ENCODE data around the gene CBFA2T3. TPM values are rescaled to one million over a fixed set of nuclear protein-coding genes. Genes with fewer than 3 reads are reported as not detected.

CBFA2T3 gene
- total and polyA plus RNA-seq, 4 donors, result 4.7 to 11.8 (median 6.6) TPM

DNA sequence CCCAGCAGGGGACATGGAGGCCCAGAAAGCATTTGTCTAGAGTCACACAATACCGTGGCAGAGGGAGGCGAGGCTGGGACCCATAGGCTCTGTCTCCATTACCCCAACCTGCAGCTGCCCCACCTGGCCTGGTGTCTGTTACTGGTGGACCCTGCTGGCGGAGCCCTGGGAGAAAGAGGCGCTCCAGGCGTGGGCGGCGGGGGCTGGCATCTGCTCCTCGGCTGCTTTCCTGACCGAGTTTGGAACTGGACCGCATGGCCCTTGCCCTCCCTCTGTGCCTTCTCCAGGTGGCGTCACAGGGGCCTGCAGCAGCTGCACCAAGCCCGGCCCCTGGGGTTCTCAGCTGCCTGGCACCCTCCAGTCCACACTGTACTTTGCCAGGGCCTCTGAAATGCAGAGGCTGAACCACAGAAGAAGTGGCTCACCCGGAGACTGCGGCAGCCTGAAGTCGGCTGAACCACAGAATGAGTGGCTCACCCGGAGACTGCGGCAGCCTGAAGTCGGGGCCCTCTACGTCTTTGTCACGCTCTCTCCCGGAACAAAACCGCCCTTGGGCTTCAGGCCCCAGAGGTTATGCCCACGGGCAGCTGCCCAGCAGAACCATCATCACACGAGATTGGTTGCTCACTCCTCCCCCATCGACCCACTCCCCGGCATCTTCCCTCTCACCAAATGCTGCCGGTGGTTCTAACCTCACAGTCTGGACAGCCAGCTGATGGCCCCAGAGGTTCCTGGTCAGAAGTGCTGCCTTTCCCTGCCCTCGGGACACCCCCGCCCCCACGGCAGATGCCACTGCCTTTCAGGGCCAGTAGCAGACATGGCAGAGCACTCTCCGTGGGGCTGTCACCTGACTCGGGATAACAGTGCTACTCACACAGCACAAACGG is 20.2 kb downstream of the CBFA2T3 start:
- DNase-seq, result no peak
- Histone ChIP-seq H3K36me3 (ENCODE audit: control insufficient read depth in 4 of 4, insufficient read depth in 4 of 4, low read length in 4 of 4) (no peaks in the 10 kb centered on the region), H3K4me3 (no peak overlapping the region), H3K27ac (ENCODE audit: low read depth in 1 of 2, low read length in 1 of 2) (no peak overlapping the region), H3K27me3 (ENCODE audit: control insufficient read depth in 3 of 3, insufficient read depth in 3 of 3, low read length in 2 of 3) (no peaks in the 10 kb centered on the region), H3K9me3 (ENCODE audit: control insufficient read depth in 4 of 4, insufficient read depth in 3 of 4, low read length in 3 of 4) (peaks cover 0 to 2% (median 0%) of the 10 kb centered on the region in 4 donors), H3K9ac (ENCODE audit: insufficient read depth in 1 of 2, low read length in 2 of 2) (no peak overlapping the region), H3K4me1 (ENCODE audit: control insufficient read depth in 5 of 5, insufficient read depth in 5 of 5, low read length in 5 of 5) (peaks cover 0 to 5% (median 0%) of the 10 kb centered on the region in 5 donors)
- WGBS, 2 donors, result 73 to 86% methylated on average over 30 to 33 of the region's 33 CpGs
- TF ChIP-seq, protein P1, sequence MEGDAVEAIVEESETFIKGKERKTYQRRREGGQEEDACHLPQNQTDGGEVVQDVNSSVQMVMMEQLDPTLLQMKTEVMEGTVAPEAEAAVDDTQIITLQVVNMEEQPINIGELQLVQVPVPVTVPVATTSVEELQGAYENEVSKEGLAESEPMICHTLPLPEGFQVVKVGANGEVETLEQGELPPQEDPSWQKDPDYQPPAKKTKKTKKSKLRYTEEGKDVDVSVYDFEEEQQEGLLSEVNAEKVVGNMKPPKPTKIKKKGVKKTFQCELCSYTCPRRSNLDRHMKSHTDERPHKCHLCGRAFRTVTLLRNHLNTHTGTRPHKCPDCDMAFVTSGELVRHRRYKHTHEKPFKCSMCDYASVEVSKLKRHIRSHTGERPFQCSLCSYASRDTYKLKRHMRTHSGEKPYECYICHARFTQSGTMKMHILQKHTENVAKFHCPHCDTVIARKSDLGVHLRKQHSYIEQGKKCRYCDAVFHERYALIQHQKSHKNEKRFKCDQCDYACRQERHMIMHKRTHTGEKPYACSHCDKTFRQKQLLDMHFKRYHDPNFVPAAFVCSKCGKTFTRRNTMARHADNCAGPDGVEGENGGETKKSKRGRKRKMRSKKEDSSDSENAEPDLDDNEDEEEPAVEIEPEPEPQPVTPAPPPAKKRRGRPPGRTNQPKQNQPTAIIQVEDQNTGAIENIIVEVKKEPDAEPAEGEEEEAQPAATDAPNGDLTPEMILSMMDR (IDR thresholded peaks at IDR 0.05; ENCODE audit: control extremely low read depth, extremely low read depth), result no peak
- ATAC-seq (ENCODE audit: insufficient read depth, low FRiP score), result no peak

DNA sequence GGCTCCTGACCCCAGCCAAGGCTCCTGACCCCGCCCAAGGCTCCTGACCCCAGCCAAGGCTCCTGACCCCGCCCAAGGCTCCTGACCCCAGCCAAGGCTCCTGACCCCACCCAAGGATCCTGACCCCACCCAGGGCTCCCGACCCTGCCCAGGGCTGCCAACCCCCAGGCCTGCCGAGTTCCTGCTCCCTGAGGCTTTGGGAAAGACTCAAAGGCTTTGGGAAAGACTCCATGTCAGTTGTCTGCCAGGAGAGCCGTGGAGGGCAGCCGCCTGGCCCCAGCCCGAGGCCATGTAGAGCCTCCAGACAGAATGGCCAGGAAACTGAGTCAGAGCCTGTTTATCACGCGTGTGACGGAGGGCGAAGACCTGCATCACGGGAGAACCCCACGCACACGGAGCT is 21.1 kb downstream of the CBFA2T3 start:
- Histone ChIP-seq H3K9ac (ENCODE audit: insufficient read depth in 1 of 2, low read length in 2 of 2) (no peak overlapping the region), H3K27me3 (ENCODE audit: control insufficient read depth in 3 of 3, insufficient read depth in 3 of 3, low read length in 2 of 3) (no peaks in the 10 kb centered on the region), H3K4me1 (ENCODE audit: control insufficient read depth in 5 of 5, insufficient read depth in 5 of 5, low read length in 5 of 5) (peaks cover 0 to 5% (median 0%) of the 10 kb centered on the region in 5 donors), H3K9me3 (ENCODE audit: control insufficient read depth in 4 of 4, insufficient read depth in 3 of 4, low read length in 3 of 4) (peaks cover 0 to 2% (median 0%) of the 10 kb centered on the region in 4 donors), H3K4me3 (no peak overlapping the region), H3K36me3 (ENCODE audit: control insufficient read depth in 4 of 4, insufficient read depth in 4 of 4, low read length in 4 of 4) (no peaks in the 10 kb centered on the region), H3K27ac (ENCODE audit: low read depth in 1 of 2, low read length in 1 of 2) (no peak overlapping the region)
- no peak for DNase-seq
- ATAC-seq (ENCODE audit: insufficient read depth, low FRiP score), result no peak
- TF ChIP-seq, protein P1 (IDR thresholded peaks at IDR 0.05; ENCODE audit: control extremely low read depth, extremely low read depth), result no peak
- 93 to 97% methylated on average over 14 of the region's 14 CpGs for WGBS, 2 donors

DNA sequence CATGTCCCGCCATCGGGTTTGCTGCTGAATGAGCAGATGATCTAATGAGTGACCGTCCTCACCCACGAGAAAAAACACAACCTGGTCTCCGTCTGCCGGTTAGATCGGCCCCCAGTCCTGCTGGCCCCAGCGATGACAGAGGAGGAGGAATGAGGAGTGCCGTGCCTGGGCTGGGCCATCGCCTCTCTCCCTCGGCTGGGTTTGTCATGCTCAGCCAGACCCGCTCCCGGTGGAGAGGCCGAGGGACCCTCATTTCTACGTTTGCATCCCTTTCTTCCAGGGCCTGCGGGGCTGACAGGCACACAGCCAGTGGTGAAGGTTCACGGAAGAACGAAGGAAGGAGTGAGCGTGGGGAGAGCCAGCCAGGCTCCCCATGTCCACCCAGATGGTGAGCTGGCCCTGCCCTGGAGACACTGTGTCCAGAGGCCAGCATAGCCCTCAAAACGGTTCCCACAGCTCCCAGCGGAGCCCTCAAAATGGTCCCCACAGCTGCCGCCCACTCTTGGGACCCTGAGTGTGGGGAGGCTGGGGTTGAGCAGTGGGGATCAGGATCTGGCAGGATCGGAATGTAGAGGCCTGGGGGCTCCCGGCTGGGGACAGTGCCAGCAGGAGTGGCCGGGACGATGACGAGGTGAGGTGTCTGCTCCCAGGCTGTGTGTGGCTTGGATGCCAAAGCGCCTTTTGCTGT is 23.9 kb downstream of the CBFA2T3 start:
- peaks cover 0 to 6% (median 3%) of the 10 kb centered on the region in 3 donors for H3K27me3 ChIP-seq (ENCODE audit: control insufficient read depth in 3 of 3, insufficient read depth in 3 of 3, low read length in 2 of 3)
- H3K27ac ChIP-seq (ENCODE audit: low read depth in 1 of 2, low read length in 1 of 2), result no peak overlapping the region
- H3K9ac ChIP-seq (ENCODE audit: insufficient read depth in 1 of 2, low read length in 2 of 2), result no peak overlapping the region
- H3K36me3 ChIP-seq (ENCODE audit: control insufficient read depth in 4 of 4, insufficient read depth in 4 of 4, low read length in 4 of 4), result no peaks in the 10 kb centered on the region
- TF ChIP-seq, protein P1 (IDR thresholded peaks at IDR 0.05; ENCODE audit: control extremely low read depth, extremely low read depth), result no peak
- no peak for DNase-seq
- 76 to 91% methylated on average over 28 of the region's 28 CpGs for WGBS, 2 donors
- no peak for ATAC-seq (ENCODE audit: insufficient read depth, low FRiP score)
- H3K9me3 ChIP-seq (ENCODE audit: control insufficient read depth in 4 of 4, insufficient read depth in 3 of 4, low read length in 3 of 4), result no peaks in the 10 kb centered on the region
- peaks cover 0 to 7% (median 0%) of the 10 kb centered on the region in 5 donors for H3K4me1 ChIP-seq (ENCODE audit: control insufficient read depth in 5 of 5, insufficient read depth in 5 of 5, low read length in 5 of 5)
- H3K4me3 ChIP-seq, result no peak overlapping the region
